SK-N-SH (cell line): ENCODE data around the gene E2F1. TPM values are rescaled to one million over a fixed set of nuclear protein-coding genes. Genes with fewer than 3 reads are reported as not detected.

Experiments used
- CTCF ChIA-PET: fragments of 300-600, 350-600 bp; formaldehyde crosslinking; extraction: SDS; loops from one replicate; lab custom pipeline; 2021; lab: Yijun Ruan, JAX
- POLR2A ChIA-PET: fragments of 350-600 bp; sonication (Branson Sonifier 250); formaldehyde crosslinking; extraction: SDS; loops from one replicate; lab custom pipeline; 2020; ENCODE audit warnings: antibody characterized with exemption, inconsistent platforms; lab: Yijun Ruan, JAX
- DNase-seq: peaks from one replicate; pipeline ENCODE4 v3.0.0; 2012
- H2AFZ ChIP-seq: fragments of 200-600 bp; sonication (generic); 2 replicates; pipeline ENCODE4 v1.8.1; 2016; ENCODE audit warnings: antibody characterized with exemption, mild to moderate bottlenecking, low read depth
- H3F3A ChIP-seq: fragments of 200-600 bp; sonication (generic); replicated peaks from 2 replicates; pipeline ENCODE3; 2016; ENCODE audit warnings: antibody characterized with exemption, mild to moderate bottlenecking; ENCODE audit not compliant: insufficient read depth
- H3K27ac ChIP-seq, 2 experiments: fragments of 200-500 bp in 1 of 2; fragments of 200-600 bp in 1 of 2; sonication (Bioruptor generic) in 1 of 2; sonication (generic), shearing (Covaris generic) in 1 of 2; 2 replicates each; pipeline versions ENCODE4 v1.5.1 to v1.6.1; 2014 to 2016; ENCODE audit warnings: low read depth in 2 of 2, inconsistent platforms in 1 of 2, low read length in 1 of 2, mild to moderate bottlenecking in 1 of 2, mixed read lengths in 1 of 2
- H3K27me3 ChIP-seq: fragments of 200-600 bp; sonication (generic), shearing (Covaris generic); 2 replicates; pipeline ENCODE4 v1.6.1; 2016; ENCODE audit warnings: mixed run types; ENCODE audit not compliant: insufficient read depth
- H3K36me3 ChIP-seq, 2 experiments: fragments of 200-500 bp in 1 of 2; fragments of 200-600 bp in 1 of 2; sonication (Bioruptor generic) in 1 of 2; sonication (generic) in 1 of 2; replicated peaks in 1 of 2; 2 replicates each; pipeline versions ENCODE3 to v1.5.1; 2014 to 2016; ENCODE audit warnings: low read length in 1 of 2, mild to moderate bottlenecking in 1 of 2; ENCODE audit not compliant: insufficient read depth in 2 of 2, control insufficient read depth in 1 of 2
- H3K4me1 ChIP-seq, 2 experiments: fragments of 200-500 bp in 1 of 2; fragments of 200-600 bp in 1 of 2; sonication (Bioruptor generic) in 1 of 2; sonication (generic), shearing (Covaris generic) in 1 of 2; 2 replicates each; pipeline versions ENCODE4 v1.5.1 to v1.6.1; 2014 to 2016; ENCODE audit warnings: low read depth in 1 of 2, low read length in 1 of 2, mixed run types in 1 of 2; ENCODE audit not compliant: insufficient read depth in 2 of 2, control insufficient read depth in 1 of 2
- H3K4me2 ChIP-seq: fragments of 200-600 bp; sonication (generic), shearing (Covaris generic); 2 replicates; pipeline ENCODE4 v1.6.1; 2017; ENCODE audit warnings: mixed run types
- H3K4me3 ChIP-seq, 2 experiments: fragments of 200-500 bp in 1 of 2; fragments of 200-600 bp in 1 of 2; sonication (Bioruptor generic) in 1 of 2; sonication (generic), shearing (Covaris generic) in 1 of 2; 2 replicates each; pipeline versions ENCODE4 v1.5.1 to v1.8.1; 2014 to 2016; ENCODE audit warnings: low read depth in 2 of 2, inconsistent platforms in 1 of 2, low read length in 1 of 2, mild to moderate bottlenecking in 1 of 2, mixed read lengths in 1 of 2, moderate library complexity in 1 of 2
- H3K79me2 ChIP-seq: fragments of 200-600 bp; sonication (generic); 2 replicates; pipeline ENCODE4 v1.8.1; 2017; ENCODE audit warnings: mild to moderate bottlenecking; ENCODE audit not compliant: insufficient read depth
- H3K9ac ChIP-seq: fragments of 200-600 bp; sonication (generic); 2 replicates; pipeline ENCODE4 v1.6.1; 2017; ENCODE audit warnings: mixed run types
- H3K9me2 ChIP-seq: fragments of 200-600 bp; sonication (generic); 2 replicates; pipeline ENCODE4 v1.6.1; 2017; ENCODE audit warnings: mixed run types
- H3K9me3 ChIP-seq: fragments of 200-600 bp; sonication (generic); 2 replicates; pipeline ENCODE4 v1.6.1; 2017; ENCODE audit warnings: mixed run types, mild to moderate bottlenecking, moderate library complexity
- H4K20me1 ChIP-seq: fragments of 200-600 bp; sonication (generic); 2 replicates; pipeline ENCODE4 v1.6.1; 2017; ENCODE audit warnings: mild to moderate bottlenecking, mixed run types; ENCODE audit not compliant: insufficient read depth
- CHD2 ChIP-seq: fragments of 150-350 bp; IDR thresholded peaks from 2 replicates; pipeline ENCODE4 v1.6.1; 2018; ENCODE audit warnings: low read length; ENCODE audit not compliant: partially characterized antibody
- MEF2A ChIP-seq: IDR thresholded peaks from 2 replicates; pipeline ENCODE4 v1.4.0; 2012; ENCODE audit warnings: low read depth, borderline replicate concordance
- NFIC ChIP-seq: IDR thresholded peaks from 2 replicates; pipeline ENCODE4 v1.4.0; 2012; ENCODE audit warnings: borderline replicate concordance
- RCOR1 ChIP-seq: fragments of 150-350 bp; IDR thresholded peaks from 2 replicates; pipeline ENCODE4 v1.6.1; 2017; ENCODE audit warnings: antibody characterized with exemption, low read length
- RXRA ChIP-seq: IDR thresholded peaks from 2 replicates; pipeline ENCODE4 v1.4.0; 2012; ENCODE audit warnings: low read depth, mild to moderate bottlenecking, borderline replicate concordance
- SIN3A ChIP-seq: IDR thresholded peaks from 2 replicates; pipeline ENCODE4 v1.6.1; 2012; ENCODE audit warnings: low read depth, mild to moderate bottlenecking, low read length, moderate library complexity, borderline replicate concordance
- SMC3 ChIP-seq: IDR thresholded peaks from 2 replicates; pipeline ENCODE4 v1.6.1; 2012; ENCODE audit warnings: low read depth, low read length, improper control_type of control experiment
- TCF12 ChIP-seq: IDR thresholded peaks from 2 replicates; pipeline ENCODE4 v1.4.0; 2012
- USF2 ChIP-seq: fragments of 150-350 bp; IDR thresholded peaks from 2 replicates; pipeline ENCODE4 v1.6.1; 2017; ENCODE audit warnings: antibody characterized with exemption, low read length, low read depth, borderline replicate concordance
- YY1 ChIP-seq: IDR thresholded peaks from 2 replicates; pipeline ENCODE4 v1.4.0; 2012; ENCODE audit warnings: low read depth, mild to moderate bottlenecking
- WGBS: methylation state at CpG from one replicate; pipeline ENCODE4 v1.1.6; 2017; ENCODE audit warnings: low lambda C conversion rate; 5-methylcytosine and 5-hydroxymethylcytosine counted together
- polyA plus RNA-seq, 3 experiments: library from polyadenylated mRNA; depleted of rRNA; stranded (reverse); fragments of >200 nt; gene quantifications; 2 replicates each; pipeline ENCODE4 v1.2.3, GENCODE V29; 2012
- TF ChIP-seq, protein P1 (sequence below): IDR thresholded peaks from 2 replicates; pipeline ENCODE4 v1.4.0; 2012; ENCODE audit warnings: low read depth
- TF ChIP-seq, protein P2 (sequence below): IDR thresholded peaks from 2 replicates; pipeline ENCODE4 v1.4.0; 2012; ENCODE audit warnings: low read depth, borderline replicate concordance

E2F1 gene
- polyA plus RNA-seq, 1 of the 3 experiments (the other 2 are of a cell fraction), result 15.0 TPM

DNA sequence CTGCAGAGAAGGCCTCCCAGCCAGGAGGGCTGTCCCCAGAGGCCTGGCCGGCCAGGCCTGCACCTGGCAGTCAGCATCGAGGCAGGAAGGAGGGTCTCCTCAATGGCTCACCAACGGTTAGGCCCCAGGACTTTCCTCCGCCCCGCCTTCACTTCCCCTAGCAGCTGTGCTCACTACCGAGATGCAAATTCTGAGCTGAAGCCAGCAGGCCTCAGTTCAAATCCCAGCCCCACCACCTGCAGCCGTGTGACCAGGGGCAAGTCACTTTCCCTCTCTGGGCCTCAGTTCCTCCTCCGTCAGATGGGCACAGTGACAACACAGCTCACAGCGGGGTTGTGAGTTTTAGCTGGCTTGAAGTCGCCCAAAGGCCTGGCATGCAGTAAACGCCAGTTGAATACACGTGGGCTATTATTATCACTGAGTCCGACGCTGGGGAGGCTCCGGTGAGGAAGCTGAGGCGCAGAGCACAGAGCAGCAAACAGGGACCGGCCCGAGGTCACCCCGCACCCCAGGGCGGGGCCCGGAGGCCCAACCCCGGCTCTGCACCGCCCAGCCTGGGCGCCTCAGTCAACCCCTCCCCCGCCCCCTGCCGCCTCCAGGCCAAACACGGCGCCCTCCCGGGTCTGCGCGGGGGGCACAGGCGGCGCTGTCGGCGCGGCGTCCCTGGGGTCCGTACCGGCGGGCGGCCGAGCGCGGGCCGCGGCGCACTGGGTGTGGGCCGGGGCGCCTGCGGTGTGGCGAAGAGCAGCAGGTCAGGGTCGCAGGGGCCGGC is 671 bp downstream of the E2F1 start:
- DNase-seq, result peak; percentile 80
- Histone ChIP-seq H3K27ac (peak overlapping the region; percentile 1 to 18; a peak in 1 of 4 replicates), H2AFZ (peak overlapping the region; percentile 66), H3K9me2 (no peaks in the 10 kb centered on the region), H3K4me2 (peak overlapping the region; percentile 72), H4K20me1 (peaks cover 6% of the 10 kb centered on the region; the same call in 1 of the 2 replicates), H3K9me3 (no peaks in the 10 kb centered on the region), H3K79me2 (peaks cover 35% of the 10 kb centered on the region), H3K4me1 (peaks cover 7 to 19% of the 10 kb centered on the region in 2 experiments; a peak in 2 of 4 replicates), H3K4me3 (peak overlapping the region; percentile 61 to 62), H3K9ac (peak overlapping the region; percentile 64), H3K27me3 (no peaks in the 10 kb centered on the region), H3F3A (no peaks in the 10 kb centered on the region), H3K36me3 (no peaks in the 10 kb centered on the region)
- CTCF ChIA-PET, result interaction anchor here (0.6 to 4.5 kb wide), 7 partner anchors 11 to 228 kb away, joined by 3 to 15 read pairs (median 4); partner anchors contain the start of gene ACTL10
- TF ChIP-seq CHD2, result peak; percentile 6
- TF ChIP-seq YY1, result no peak
- no peak for TF ChIP-seq NFIC
- TF ChIP-seq SIN3A, result no peak
- TF ChIP-seq USF2, result no peak
- TF ChIP-seq TCF12, result no peak
- TF ChIP-seq, protein P1, sequence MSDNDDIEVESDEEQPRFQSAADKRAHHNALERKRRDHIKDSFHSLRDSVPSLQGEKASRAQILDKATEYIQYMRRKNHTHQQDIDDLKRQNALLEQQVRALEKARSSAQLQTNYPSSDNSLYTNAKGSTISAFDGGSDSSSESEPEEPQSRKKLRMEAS, result 0 out of 2 replicates have a peak, but pooled peaks have one; percentile 30
- TF ChIP-seq SMC3, result no peak
- no peak for TF ChIP-seq MEF2A
- TF ChIP-seq RXRA, result no peak
- POLR2A ChIA-PET, result interaction anchor here (0.9 to 1.6 kb wide), 6 partner anchors 10 to 46 kb away, joined by 3 to 7 read pairs (median 4); partner anchors contain the start of genes PXMP4 and ZNF341
- WGBS, result 0% methylated on average over 5 of the region's 53 CpGs

- no peaks in the 10 kb centered on the region for H3F3A ChIP-seq
- H3K9ac ChIP-seq, result peak overlapping the region; percentile 64
- H3K4me2 ChIP-seq, result peak overlapping the region; percentile 72
- H3K27ac ChIP-seq, result peak overlapping the region in 1 of 2 experiments; percentile 18; a peak in 2 of 4 replicates
- no peaks in the 10 kb centered on the region for H3K9me2 ChIP-seq
- no peaks in the 10 kb centered on the region for H3K27me3 ChIP-seq
- peaks cover 7 to 19% of the 10 kb centered on the region in 2 experiments; a peak in 2 of 4 replicates for H3K4me1 ChIP-seq
- 54% methylated on average over 9 of the region's 10 CpGs for WGBS
- H3K36me3 ChIP-seq, result no peaks in the 10 kb centered on the region
- H2AFZ ChIP-seq, result peak overlapping the region; percentile 66; the same call in 1 of the 2 replicates
- TF ChIP-seq, protein P2, sequence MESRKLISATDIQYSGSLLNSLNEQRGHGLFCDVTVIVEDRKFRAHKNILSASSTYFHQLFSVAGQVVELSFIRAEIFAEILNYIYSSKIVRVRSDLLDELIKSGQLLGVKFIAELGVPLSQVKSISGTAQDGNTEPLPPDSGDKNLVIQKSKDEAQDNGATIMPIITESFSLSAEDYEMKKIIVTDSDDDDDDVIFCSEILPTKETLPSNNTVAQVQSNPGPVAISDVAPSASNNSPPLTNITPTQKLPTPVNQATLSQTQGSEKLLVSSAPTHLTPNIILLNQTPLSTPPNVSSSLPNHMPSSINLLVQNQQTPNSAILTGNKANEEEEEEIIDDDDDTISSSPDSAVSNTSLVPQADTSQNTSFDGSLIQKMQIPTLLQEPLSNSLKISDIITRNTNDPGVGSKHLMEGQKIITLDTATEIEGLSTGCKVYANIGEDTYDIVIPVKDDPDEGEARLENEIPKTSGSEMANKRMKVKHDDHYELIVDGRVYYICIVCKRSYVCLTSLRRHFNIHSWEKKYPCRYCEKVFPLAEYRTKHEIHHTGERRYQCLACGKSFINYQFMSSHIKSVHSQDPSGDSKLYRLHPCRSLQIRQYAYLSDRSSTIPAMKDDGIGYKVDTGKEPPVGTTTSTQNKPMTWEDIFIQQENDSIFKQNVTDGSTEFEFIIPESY, result no peak
- TF ChIP-seq RCOR1, result 0 out of 2 replicates have a peak, but pooled peaks have one; percentile 3
- TF ChIP-seq, all 33 proteins: peak for 1
- POLR2A ChIA-PET, result interaction anchor here (0.9 to 1.6 kb wide), 6 partner anchors 10 to 47 kb away, joined by 3 to 7 read pairs (median 4); partner anchors contain the start of genes PXMP4 and ZNF341
- peaks cover 35% of the 10 kb centered on the region for H3K79me2 ChIP-seq
- H3K9me3 ChIP-seq, result no peaks in the 10 kb centered on the region
- CTCF ChIA-PET, result interaction anchor here (0.6 to 4.5 kb wide), 7 partner anchors 10 to 227 kb away, joined by 3 to 15 read pairs (median 4); partner anchors contain the start of gene ACTL10
- H4K20me1 ChIP-seq, result peaks cover 6% of the 10 kb centered on the region; the same call in 1 of the 2 replicates
- peak overlapping the region; percentile 61 to 62 for H3K4me3 ChIP-seq
- peak; percentile 76 for DNase-seq
Measured at GRCh38 chr20:33684533-33685327, 1.5 kb downstream of the E2F1 start.
